ENCODE data around the gene NR4A3.

DNA sequence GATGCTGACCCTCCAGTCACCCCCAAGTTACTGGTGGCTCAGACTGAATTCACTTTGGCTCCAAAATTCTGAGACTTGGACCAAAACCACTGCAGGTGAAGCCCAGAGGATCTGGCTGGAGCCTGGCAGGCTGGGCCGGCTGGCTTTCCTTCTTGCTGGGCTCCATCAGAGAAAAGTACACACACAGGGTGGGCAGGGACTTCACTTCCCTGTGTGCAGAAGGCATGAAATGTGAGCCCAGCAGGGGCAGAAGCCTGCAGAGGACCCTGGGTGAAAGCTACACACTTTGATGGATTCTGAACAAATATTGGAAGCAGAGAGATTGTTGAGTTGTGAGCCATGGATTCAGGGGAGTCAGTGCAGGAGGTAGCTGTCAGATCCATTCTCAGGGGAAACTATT is 18.4 kb downstream of the NR4A3 start:
- TF ChIP-seq, protein P1, sequence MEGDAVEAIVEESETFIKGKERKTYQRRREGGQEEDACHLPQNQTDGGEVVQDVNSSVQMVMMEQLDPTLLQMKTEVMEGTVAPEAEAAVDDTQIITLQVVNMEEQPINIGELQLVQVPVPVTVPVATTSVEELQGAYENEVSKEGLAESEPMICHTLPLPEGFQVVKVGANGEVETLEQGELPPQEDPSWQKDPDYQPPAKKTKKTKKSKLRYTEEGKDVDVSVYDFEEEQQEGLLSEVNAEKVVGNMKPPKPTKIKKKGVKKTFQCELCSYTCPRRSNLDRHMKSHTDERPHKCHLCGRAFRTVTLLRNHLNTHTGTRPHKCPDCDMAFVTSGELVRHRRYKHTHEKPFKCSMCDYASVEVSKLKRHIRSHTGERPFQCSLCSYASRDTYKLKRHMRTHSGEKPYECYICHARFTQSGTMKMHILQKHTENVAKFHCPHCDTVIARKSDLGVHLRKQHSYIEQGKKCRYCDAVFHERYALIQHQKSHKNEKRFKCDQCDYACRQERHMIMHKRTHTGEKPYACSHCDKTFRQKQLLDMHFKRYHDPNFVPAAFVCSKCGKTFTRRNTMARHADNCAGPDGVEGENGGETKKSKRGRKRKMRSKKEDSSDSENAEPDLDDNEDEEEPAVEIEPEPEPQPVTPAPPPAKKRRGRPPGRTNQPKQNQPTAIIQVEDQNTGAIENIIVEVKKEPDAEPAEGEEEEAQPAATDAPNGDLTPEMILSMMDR (conservative IDR thresholded peaks at IDR 0.05; ENCODE audit: low read length): no peak
- TF ChIP-seq EZH2phosphoT487 (IDR thresholded peaks at IDR 0.05; ENCODE audit: borderline replicate concordance, low read depth, low read length): no peak
